Right lobe of liver (tissue), 4 donors: ENCODE measurements around the gene LRRC8E.

ENCODE experiments used
- POLR2A ChIP-seq: fragments of 450-650 bp; IDR thresholded peaks from one replicate; pipeline ENCODE4 v1.6.1; 2017; ENCODE audit warnings: antibody characterized with exemption, mild to moderate bottlenecking
- TF ChIP-seq, protein P1 (sequence below), 4 donors: fragments of 200-600 bp in 3 of 4; fragments of 450-650 bp in 1 of 4; IDR thresholded peaks; one replicate each; pipeline versions ENCODE4 v1.5.1 to v1.8.0; 2016 to 2022; ENCODE audit warnings: antibody characterized with exemption in 4 of 4, mild to moderate bottlenecking in 2 of 4
- donor health status: DM: no; HTN: no; CAD: no.
- donor health status: DM: no; HTN: no; CAD: no.
- donor health status: DM: no; HTN: yes; CAD: no.

DNA sequence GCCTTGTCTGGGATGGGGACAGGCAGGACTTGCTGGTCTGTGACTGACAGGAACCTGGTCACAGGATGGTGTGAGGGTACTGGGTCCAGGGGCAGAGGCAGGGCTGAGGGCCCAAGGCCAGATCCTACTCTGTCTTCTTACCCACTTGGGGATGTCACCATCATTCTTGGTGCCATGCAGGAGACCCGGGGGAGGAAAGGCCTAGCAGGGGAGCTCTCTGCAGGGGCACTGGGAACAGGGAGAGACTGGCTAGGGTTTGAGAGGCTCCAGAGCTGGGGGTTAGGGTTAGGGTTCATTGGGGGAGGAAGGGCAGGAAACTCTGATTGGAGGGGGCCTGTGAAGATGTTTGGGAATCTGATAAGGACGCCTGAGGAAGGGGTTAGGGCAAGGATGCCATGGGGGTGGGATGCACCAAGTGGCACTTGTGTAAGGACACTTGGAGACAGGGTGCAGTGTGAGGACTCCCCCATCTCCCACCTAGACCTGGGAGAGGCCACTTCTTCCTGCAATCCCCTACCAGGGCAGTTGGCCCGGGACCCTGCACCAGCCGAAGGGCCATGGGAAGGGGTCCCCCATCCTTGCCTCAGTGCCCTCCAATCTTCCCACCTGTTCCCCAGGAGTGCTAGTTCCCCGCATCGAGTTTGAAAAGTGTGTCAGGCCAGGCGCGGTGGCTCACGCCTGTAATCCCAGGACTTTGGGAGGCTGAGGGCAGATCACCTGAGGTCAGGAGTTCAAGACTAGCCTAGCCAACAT lies 21.0 kb upstream of the LRRC8E start:
- TF ChIP-seq, protein P1, sequence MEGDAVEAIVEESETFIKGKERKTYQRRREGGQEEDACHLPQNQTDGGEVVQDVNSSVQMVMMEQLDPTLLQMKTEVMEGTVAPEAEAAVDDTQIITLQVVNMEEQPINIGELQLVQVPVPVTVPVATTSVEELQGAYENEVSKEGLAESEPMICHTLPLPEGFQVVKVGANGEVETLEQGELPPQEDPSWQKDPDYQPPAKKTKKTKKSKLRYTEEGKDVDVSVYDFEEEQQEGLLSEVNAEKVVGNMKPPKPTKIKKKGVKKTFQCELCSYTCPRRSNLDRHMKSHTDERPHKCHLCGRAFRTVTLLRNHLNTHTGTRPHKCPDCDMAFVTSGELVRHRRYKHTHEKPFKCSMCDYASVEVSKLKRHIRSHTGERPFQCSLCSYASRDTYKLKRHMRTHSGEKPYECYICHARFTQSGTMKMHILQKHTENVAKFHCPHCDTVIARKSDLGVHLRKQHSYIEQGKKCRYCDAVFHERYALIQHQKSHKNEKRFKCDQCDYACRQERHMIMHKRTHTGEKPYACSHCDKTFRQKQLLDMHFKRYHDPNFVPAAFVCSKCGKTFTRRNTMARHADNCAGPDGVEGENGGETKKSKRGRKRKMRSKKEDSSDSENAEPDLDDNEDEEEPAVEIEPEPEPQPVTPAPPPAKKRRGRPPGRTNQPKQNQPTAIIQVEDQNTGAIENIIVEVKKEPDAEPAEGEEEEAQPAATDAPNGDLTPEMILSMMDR (IDR thresholded peaks at IDR 0.05): no peak
- TF ChIP-seq POLR2A: no peak
